Osteoblast (primary cell): ENCODE results near the gene SIRPG. TPM values are rescaled to one million over a fixed set of nuclear protein-coding genes. Genes with fewer than 3 reads are reported as not detected.

Experiments
- DNase-seq: peaks from one replicate; pipeline ENCODE4 v3.0.0; 2011; ENCODE audit warnings: low spot score, mixed read lengths; ENCODE audit not compliant: insufficient read length; ENCODE audit errors: missing footprints
- H2AFZ ChIP-seq: 2 replicates; pipeline ENCODE4 v1.6.0; 2011; ENCODE audit warnings: mild to moderate bottlenecking, low read length
- H3K27ac ChIP-seq: 2 replicates; pipeline ENCODE4 v1.5.1; 2011; ENCODE audit warnings: mild to moderate bottlenecking, low read depth, low read length, moderate library complexity
- H3K27me3 ChIP-seq: 2 replicates; pipeline ENCODE4 v1.6.0; 2012; ENCODE audit warnings: mild to moderate bottlenecking, control low read depth, inconsistent platforms, low read length, moderate library complexity; ENCODE audit not compliant: insufficient read depth
- H3K36me3 ChIP-seq: 2 replicates; pipeline ENCODE4 v1.5.1; 2011; ENCODE audit warnings: mild to moderate bottlenecking, low read length, control low read depth, moderate library complexity; ENCODE audit not compliant: insufficient read depth
- H3K4me1 ChIP-seq: 2 replicates; pipeline ENCODE4 v1.5.1; 2011; ENCODE audit warnings: mild to moderate bottlenecking, low read length, control low read depth, moderate library complexity; ENCODE audit not compliant: insufficient read depth
- H3K4me2 ChIP-seq: 2 replicates; pipeline ENCODE4 v1.6.0; 2011; ENCODE audit warnings: mild to moderate bottlenecking, low read length; ENCODE audit not compliant: insufficient read depth
- H3K4me3 ChIP-seq: fragments of 200-600 bp; sonication (generic); 3 replicates; pipeline ENCODE4 v1.5.1; 2012; ENCODE audit warnings: mild to moderate bottlenecking, low read length, inconsistent platforms; ENCODE audit not compliant: insufficient read depth
- H3K79me2 ChIP-seq: 2 replicates; pipeline ENCODE4 v1.6.0; 2012; ENCODE audit warnings: mild to moderate bottlenecking, low read length, control low read depth, inconsistent platforms; ENCODE audit not compliant: insufficient read depth
- H3K9me3 ChIP-seq: 2 replicates; pipeline ENCODE4 v1.5.1; 2011; ENCODE audit warnings: low read depth, low read length, control low read depth
- H4K20me1 ChIP-seq: 2 replicates; pipeline ENCODE4 v1.6.0; 2012; ENCODE audit warnings: mild to moderate bottlenecking, low read length, control low read depth; ENCODE audit not compliant: insufficient read depth
- small RNA-seq: library from RNA; depleted of rRNA; stranded (forward); fragments of <200 nt; gene quantifications from one replicate; pipeline ENCODE3, GENCODE V24; 2012
- total RNA-seq: library from RNA; depleted of rRNA; stranded (reverse); fragments of >200 nt; gene quantifications from 2 replicates; pipeline ENCODE4 v1.2.3, GENCODE V29; 2012
- TF ChIP-seq, protein P1 (sequence below): IDR thresholded peaks from 2 replicates; pipeline ENCODE4 v1.5.1; 2011; ENCODE audit warnings: mild to moderate bottlenecking, low read depth, low read length, moderate library complexity; ENCODE audit errors: extremely low read depth

The SIRPG gene
- total RNA-seq, 1 donor, result not detected

DNA sequence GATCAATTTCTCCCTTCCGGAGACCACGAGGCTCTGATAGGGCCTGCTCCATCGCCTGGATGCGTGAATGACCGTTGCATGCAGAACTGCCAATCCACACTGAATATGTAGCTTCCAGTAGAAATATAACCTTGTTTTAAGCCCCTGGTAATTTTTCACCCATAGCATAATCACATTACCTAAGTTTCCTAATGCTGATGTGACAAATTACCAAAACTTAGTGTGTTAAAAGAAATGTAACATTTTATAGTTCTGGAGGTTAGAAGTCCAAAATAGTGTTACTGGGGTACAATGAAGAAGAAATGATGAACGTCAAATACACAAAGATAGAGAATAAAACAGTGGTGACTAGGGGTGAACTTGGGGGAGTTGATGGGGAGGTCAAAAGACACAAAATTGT is 78.1 kb downstream of the SIRPG start:
- Histone ChIP-seq H3K4me3 (no peak overlapping the region), H3K79me2 (no peaks in the 10 kb centered on the region), H3K4me2 (no peak overlapping the region), H3K9me3 (no peaks in the 10 kb centered on the region), H3K4me1 (no peaks in the 10 kb centered on the region), H3K27ac (no peak overlapping the region), H2AFZ (no peak overlapping the region), H3K27me3 (no peaks in the 10 kb centered on the region), H4K20me1 (no peaks in the 10 kb centered on the region), H3K36me3 (no peaks in the 10 kb centered on the region)
- DNase-seq, result no peak
- TF ChIP-seq, protein P1, sequence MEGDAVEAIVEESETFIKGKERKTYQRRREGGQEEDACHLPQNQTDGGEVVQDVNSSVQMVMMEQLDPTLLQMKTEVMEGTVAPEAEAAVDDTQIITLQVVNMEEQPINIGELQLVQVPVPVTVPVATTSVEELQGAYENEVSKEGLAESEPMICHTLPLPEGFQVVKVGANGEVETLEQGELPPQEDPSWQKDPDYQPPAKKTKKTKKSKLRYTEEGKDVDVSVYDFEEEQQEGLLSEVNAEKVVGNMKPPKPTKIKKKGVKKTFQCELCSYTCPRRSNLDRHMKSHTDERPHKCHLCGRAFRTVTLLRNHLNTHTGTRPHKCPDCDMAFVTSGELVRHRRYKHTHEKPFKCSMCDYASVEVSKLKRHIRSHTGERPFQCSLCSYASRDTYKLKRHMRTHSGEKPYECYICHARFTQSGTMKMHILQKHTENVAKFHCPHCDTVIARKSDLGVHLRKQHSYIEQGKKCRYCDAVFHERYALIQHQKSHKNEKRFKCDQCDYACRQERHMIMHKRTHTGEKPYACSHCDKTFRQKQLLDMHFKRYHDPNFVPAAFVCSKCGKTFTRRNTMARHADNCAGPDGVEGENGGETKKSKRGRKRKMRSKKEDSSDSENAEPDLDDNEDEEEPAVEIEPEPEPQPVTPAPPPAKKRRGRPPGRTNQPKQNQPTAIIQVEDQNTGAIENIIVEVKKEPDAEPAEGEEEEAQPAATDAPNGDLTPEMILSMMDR, result no peak

Small RNAs within 50 kb of the gene (small RNA-seq; reads per million reads assigned to genes)
- gene AL109809.3 (not detected), gene RN7SL561P (not detected)

Other genes starting within 250 kb of the SIRPG start
- 23.0 and 30.0 TPM in 2 replicates for gene NSFL1C, start 190.9 kb downstream of the SIRPG start, total RNA-seq
- gene SIRPB2, start 166.4 kb downstream of the SIRPG start, total RNA-seq, result under 0.01 TPM in 1 of 2 replicates, not detected in the other
- not detected in 2 replicates for gene SIRPD, start 100.1 kb downstream of the SIRPG start, total RNA-seq
- 0.72 and 1.2 TPM in 2 replicates for gene SIRPB1, start 37.8 kb downstream of the SIRPG start, total RNA-seq
- gene SIRPA, start 237.6 kb upstream of the SIRPG start, total RNA-seq, result 13.8 and 15.9 TPM in 2 replicates